ENCODE results near the gene NEDD1.

GRCh38 chr12:96912943-96913342 is 5.9 kb downstream of the NEDD1 start:
- TF ChIP-seq CTCF (conservative IDR thresholded peaks at IDR 0.05 in 1 of 2, IDR thresholded peaks at IDR 0.05 in 1 of 2; ENCODE audit: low read depth in 1 of 2, low read length in 2 of 2), result no peak
- TF ChIP-seq EZH2 (IDR thresholded peaks at IDR 0.05; ENCODE audit: low read length, missing control alignments), result no peak
